PC-3 (cell line): ENCODE results near the gene UMAD1. TPM values are rescaled to one million over a fixed set of nuclear protein-coding genes. Genes with fewer than 3 reads are reported as not detected.

Source experiments
- ATAC-seq: fragments of 200-7000 bp; cut with Tn5 transposase; 2 replicates; pipeline ENCODE4 v1.9.1; 2020; ENCODE audit warnings: mild to moderate bottlenecking, moderate library complexity
- BruUV-seq: library from RNA; stranded (reverse); fragments of 400-500 nt; replicated peaks from 2 replicates; lab custom pipeline; 2021; lab: Mats Ljungman, UMichigan
- CTCF ChIA-PET: fragments of 300-600 bp; sonication (Branson Sonifier 250); formaldehyde crosslinking; loops from one replicate; lab custom pipeline; 2022; ENCODE audit warnings: antibody characterized with exemption; lab: Charles Lee
- POLR2A ChIA-PET: fragments of 300-600 bp; sonication (Branson Sonifier 250); formaldehyde crosslinking; loops from one replicate; lab custom pipeline; 2022; ENCODE audit warnings: antibody characterized with exemption; ENCODE audit not compliant: unreplicated experiment; lab: Charles Lee
- DNase-seq: peaks from one replicate; pipeline ENCODE4 v3.0.0-alpha.2; 2015
- H2AFZ ChIP-seq: fragments of 300-600 bp; sonication (generic); 2 replicates; pipeline ENCODE4 v1.6.0; 2016; ENCODE audit warnings: antibody characterized with exemption, low read length
- H3F3A ChIP-seq: fragments of 300-600 bp; sonication (generic); one replicate; pipeline ENCODE4 v1.6.0; 2017; ENCODE audit warnings: antibody characterized with exemption, low read length, control low read depth, mild to moderate bottlenecking; ENCODE audit not compliant: unreplicated experiment
- H3K27ac ChIP-seq: fragments of 300-600 bp; sonication (generic); 2 replicates; pipeline ENCODE4 v1.5.1; 2016; ENCODE audit warnings: mild to moderate bottlenecking, low read length
- H3K27me3 ChIP-seq: fragments of 300-600 bp; sonication (generic); 2 replicates; pipeline ENCODE4 v1.6.1; 2016; ENCODE audit warnings: low read length, mixed read lengths
- H3K36me3 ChIP-seq: fragments of 300-600 bp; sonication (generic); 2 replicates; pipeline ENCODE4 v1.6.1; 2016; ENCODE audit warnings: low read depth, mixed run types, low read length, mixed read lengths
- H3K4me1 ChIP-seq: fragments of 300-600 bp; sonication (generic); 2 replicates; pipeline ENCODE4 v1.5.1; 2016; ENCODE audit warnings: low read length; ENCODE audit not compliant: insufficient read depth
- H3K4me2 ChIP-seq: fragments of 300-600 bp; sonication (generic); 2 replicates; pipeline ENCODE4 v1.6.0; 2016; ENCODE audit warnings: low read length
- H3K4me3 ChIP-seq: fragments of 300-600 bp; sonication (generic); 2 replicates; pipeline ENCODE4 v1.5.1; 2016; ENCODE audit warnings: mild to moderate bottlenecking, low read length, mixed read lengths
- H3K79me2 ChIP-seq: fragments of 300-600 bp; sonication (generic); 2 replicates; pipeline ENCODE4 v1.6.1; 2017; ENCODE audit warnings: low read length, mixed read lengths
- H3K9ac ChIP-seq: fragments of 300-600 bp; sonication (generic); 2 replicates; pipeline ENCODE4 v1.6.0; 2016; ENCODE audit warnings: mild to moderate bottlenecking, low read length
- H3K9me2 ChIP-seq: fragments of 300-600 bp; sonication (generic); replicated peaks from 2 replicates; pipeline ENCODE4 v1.6.1; 2016; ENCODE audit warnings: mixed run types, low read length, mixed read lengths
- H3K9me3 ChIP-seq: fragments of 300-600 bp; sonication (generic); 2 replicates; pipeline ENCODE4 v1.6.1; 2016; ENCODE audit warnings: low read length, mixed read lengths
- H4K20me1 ChIP-seq: fragments of 300-600 bp; sonication (generic); 2 replicates; pipeline ENCODE4 v1.6.1; 2016; ENCODE audit warnings: low read length, mixed read lengths
- CTCF ChIP-seq: fragments of 300-600 bp; sonication (generic); conservative IDR thresholded peaks from 2 replicates; pipeline ENCODE4 v1.5.1; 2017; ENCODE audit warnings: antibody characterized with exemption, low read depth, mild to moderate bottlenecking, low read length
- EZH2 ChIP-seq: fragments of 300-600 bp; sonication (generic); IDR thresholded peaks from one replicate; pipeline ENCODE4 v1.6.1; 2017; ENCODE audit warnings: antibody characterized with exemption, mild to moderate bottlenecking, low read length; ENCODE audit not compliant: unreplicated experiment
- EZH2phosphoT487 ChIP-seq: fragments of 300-600 bp; sonication (generic); IDR thresholded peaks from 2 replicates; pipeline ENCODE4 v1.6.1; 2018; ENCODE audit warnings: mild to moderate bottlenecking, antibody characterized with exemption, low read length, borderline replicate concordance
- intact Hi-C: fragments of 100-400 bp; cut with micrococcal nuclease; formaldehyde crosslinking; loops from 2 replicates; pipeline ENCODE4 v1.9.0; 2023
- total RNA-seq: library from RNA; depleted of rRNA; stranded (reverse); fragments of >200 nt; gene quantifications from 2 replicates; pipeline ENCODE4 v1.2.3, GENCODE V29; 2014

UMAD1 gene
- total RNA-seq, 1 experiment from 2014 or later, result 8.9 TPM

GRCh38 chr7:7848246-7848645 lies 207.7 kb downstream of the UMAD1 start:
- DNase-seq (no peak), ATAC-seq (no peak)
- ChIA-PET CTCF (no interaction called here), POLR2A (no interaction called here)
- 0 out of 2 replicates have a peak, but pooled peaks cover 5% of the 10 kb centered on the region for H3K4me1 ChIP-seq
- H3K27me3 ChIP-seq, result no peaks in the 10 kb centered on the region
- H2AFZ ChIP-seq, result no peak overlapping the region
- TF ChIP-seq EZH2 (no peak), EZH2phosphoT487 (no peak), CTCF (no peak)
- H3K27ac ChIP-seq, result no peak overlapping the region
- no peaks in the 10 kb centered on the region for H4K20me1 ChIP-seq
- no peaks in the 10 kb centered on the region for H3K9me2 ChIP-seq
- no peaks in the 10 kb centered on the region for H3K36me3 ChIP-seq
- no peak overlapping the region for H3K4me2 ChIP-seq
- H3K4me3 ChIP-seq, result no peak overlapping the region
- H3K79me2 ChIP-seq, result no peaks in the 10 kb centered on the region
- no peaks in the 10 kb centered on the region for H3K9me3 ChIP-seq
- BruUV-seq, result no TSS peak
- H3F3A ChIP-seq, result no peaks in the 10 kb centered on the region
- intact Hi-C loops, result no loop called here
- no peak overlapping the region for H3K9ac ChIP-seq

GRCh38 chr7:7848892-7849291 lies 208.3 kb downstream of the UMAD1 start:
- no peaks in the 10 kb centered on the region for H3K79me2 ChIP-seq
- no peaks in the 10 kb centered on the region for H3F3A ChIP-seq
- H3K36me3 ChIP-seq, result no peaks in the 10 kb centered on the region
- no peaks in the 10 kb centered on the region for H3K27me3 ChIP-seq
- 0 out of 2 replicates have a peak, but pooled peaks cover 5% of the 10 kb centered on the region for H3K4me1 ChIP-seq
- ChIA-PET CTCF (no interaction called here), POLR2A (no interaction called here)
- intact Hi-C loops, result no loop called here
- DNase-seq (no peak), ATAC-seq (no peak)
- H3K4me3 ChIP-seq, result no peak overlapping the region
- no peak overlapping the region for H2AFZ ChIP-seq
- no peaks in the 10 kb centered on the region for H3K9me3 ChIP-seq
- BruUV-seq, result no TSS peak
- no peaks in the 10 kb centered on the region for H3K9me2 ChIP-seq
- H3K4me2 ChIP-seq, result no peak overlapping the region
- H4K20me1 ChIP-seq, result no peaks in the 10 kb centered on the region
- no peak for TF ChIP-seq CTCF
- TF ChIP-seq EZH2phosphoT487, result no peak
- no peak for TF ChIP-seq EZH2
- no peak overlapping the region for H3K9ac ChIP-seq
- H3K27ac ChIP-seq, result no peak overlapping the region

- no peak for TF ChIP-seq CTCF
- no peak for TF ChIP-seq EZH2
- no TSS peak for BruUV-seq
- Histone ChIP-seq H3K4me1 (0 out of 2 replicates have a peak, but pooled peaks cover 5% of the 10 kb centered on the region), H3K9ac (no peak overlapping the region), H3F3A (no peaks in the 10 kb centered on the region), H3K79me2 (no peaks in the 10 kb centered on the region), H3K9me2 (no peaks in the 10 kb centered on the region), H3K27ac (no peak overlapping the region), H4K20me1 (no peaks in the 10 kb centered on the region), H3K27me3 (no peaks in the 10 kb centered on the region), H3K4me2 (no peak overlapping the region), H3K36me3 (0 out of 2 replicates have a peak, but pooled peaks cover under 1% of the 10 kb centered on the region), H3K9me3 (peaks cover 5% of the 10 kb centered on the region; the same call in 1 of the 2 replicates), H3K4me3 (no peak overlapping the region), H2AFZ (no peak overlapping the region)
- DNase-seq, result no peak
- ATAC-seq, result no peak
- intact Hi-C loops, result no loop called here
- ChIA-PET POLR2A (no interaction called here), CTCF (no interaction called here)
These were observed 209.6 kb downstream of the UMAD1 start for GRCh38 chr7:7850150-7850549.
